HG02642 (cell line): ENCODE measurements around the gene TELO2.

Source experiments
- ATAC-seq: cut with Tn5 transposase; IDR thresholded peaks from one replicate; pipeline ENCODE4 v1.9.1; 2021; ENCODE audit warnings: mild to moderate bottlenecking; ENCODE audit not compliant: unreplicated experiment, poor library complexity

TELO2 gene

GRCh38 chr16:1548727-1549126 is 55.6 kb downstream of the TELO2 start:
- no peak for ATAC-seq

GRCh38 chr16:1550069-1550468 is 56.9 kb downstream of the TELO2 start:
- no peak for ATAC-seq

- no peak for ATAC-seq
Observed at GRCh38 chr16:1550696-1551095, 57.5 kb downstream of the TELO2 start.

- no peak for ATAC-seq
Observed at GRCh38 chr16:1551166-1551565, 58.0 kb downstream of the TELO2 start.

GRCh38 chr16:1552129-1552528 is 59.0 kb downstream of the TELO2 start:
- no peak for ATAC-seq

- no peak for ATAC-seq
Observed at GRCh38 chr16:1553946-1554825, 61.0 kb downstream of the TELO2 start.

GRCh38 chr16:1554826-1555445 is 61.8 kb downstream of the TELO2 start:
- ATAC-seq = no peak

GRCh38 chr16:1556254-1556653 is 63.1 kb downstream of the TELO2 start:
- ATAC-seq = no peak

- ATAC-seq = no peak
Observed at GRCh38 chr16:1557074-1557473, 63.9 kb downstream of the TELO2 start.

- ATAC-seq = no peak
Observed at GRCh38 chr16:1557576-1557975, 64.4 kb downstream of the TELO2 start.

GRCh38 chr16:1559446-1559975 is 66.4 kb downstream of the TELO2 start:
- no peak for ATAC-seq
